Left ventricle myocardium inferior (tissue), 1 donor: ENCODE data around the gene KRT72. TPM values are rescaled to one million over a fixed set of nuclear protein-coding genes. Genes with fewer than 3 reads are reported as not detected.

Experiments
- DNase-seq: peaks from one replicate; pipeline ENCODE4 v3.0.0-alpha.2; 2020
- H3K27ac ChIP-seq: fragments of 200-600 bp; replicated peaks from 2 replicates; pipeline ENCODE4 v1.8.0; 2021
- H3K27me3 ChIP-seq: fragments of 200-600 bp; 2 replicates; pipeline ENCODE4 v1.8.0; 2021; ENCODE audit warnings: low read depth
- H3K36me3 ChIP-seq: fragments of 200-600 bp; 2 replicates; pipeline ENCODE4 v1.8.0; 2021
- H3K4me1 ChIP-seq: fragments of 200-600 bp; 2 replicates; pipeline ENCODE4 v1.8.0; 2021
- H3K4me3 ChIP-seq: fragments of 200-600 bp; 2 replicates; pipeline ENCODE4 v1.8.0; 2021; ENCODE audit warnings: mild to moderate bottlenecking, moderate library complexity
- H3K9me3 ChIP-seq: fragments of 200-600 bp; replicated peaks from 2 replicates; pipeline ENCODE4 v1.8.0; 2021
- intact Hi-C: fragments of 100-400 bp; cut with micrococcal nuclease; formaldehyde crosslinking; loops from one replicate; pipeline ENCODE4 v1.11.0; 2022
- total RNA-seq: library from RNA; stranded (reverse); fragmentation: NEBNext Ultra II Directional; extraction: Animal tissue kit (Norgen Biotek cat#: 25700); gene quantifications from one replicate; pipeline ENCODE4 v1.2.1, GENCODE V29; 2021
- TF ChIP-seq, protein P1 (sequence below): fragments of 200-600 bp; IDR thresholded peaks from 2 replicates; pipeline ENCODE4 v1.8.0; 2021; ENCODE audit warnings: antibody characterized with exemption, mild to moderate bottlenecking, borderline replicate concordance
- donor health status: DM: no; HTN: yes; CAD: no; lungs with severe emphysema.

Gene KRT72
- total RNA-seq, 1 donor from 2014 or later = not detected

GRCh38 chr12:52641468-52641867, 40.2 kb upstream of the KRT72 start:
- TF ChIP-seq, protein P1, sequence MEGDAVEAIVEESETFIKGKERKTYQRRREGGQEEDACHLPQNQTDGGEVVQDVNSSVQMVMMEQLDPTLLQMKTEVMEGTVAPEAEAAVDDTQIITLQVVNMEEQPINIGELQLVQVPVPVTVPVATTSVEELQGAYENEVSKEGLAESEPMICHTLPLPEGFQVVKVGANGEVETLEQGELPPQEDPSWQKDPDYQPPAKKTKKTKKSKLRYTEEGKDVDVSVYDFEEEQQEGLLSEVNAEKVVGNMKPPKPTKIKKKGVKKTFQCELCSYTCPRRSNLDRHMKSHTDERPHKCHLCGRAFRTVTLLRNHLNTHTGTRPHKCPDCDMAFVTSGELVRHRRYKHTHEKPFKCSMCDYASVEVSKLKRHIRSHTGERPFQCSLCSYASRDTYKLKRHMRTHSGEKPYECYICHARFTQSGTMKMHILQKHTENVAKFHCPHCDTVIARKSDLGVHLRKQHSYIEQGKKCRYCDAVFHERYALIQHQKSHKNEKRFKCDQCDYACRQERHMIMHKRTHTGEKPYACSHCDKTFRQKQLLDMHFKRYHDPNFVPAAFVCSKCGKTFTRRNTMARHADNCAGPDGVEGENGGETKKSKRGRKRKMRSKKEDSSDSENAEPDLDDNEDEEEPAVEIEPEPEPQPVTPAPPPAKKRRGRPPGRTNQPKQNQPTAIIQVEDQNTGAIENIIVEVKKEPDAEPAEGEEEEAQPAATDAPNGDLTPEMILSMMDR = no peak
- no peaks in the 10 kb centered on the region for H3K4me1 ChIP-seq
- no peak for DNase-seq
- peaks cover 53% of the 10 kb centered on the region for H3K27me3 ChIP-seq
- H3K27ac ChIP-seq = no peak overlapping the region
- H3K36me3 ChIP-seq = no peaks in the 10 kb centered on the region
- intact Hi-C loops = no loop called here
- H3K4me3 ChIP-seq = no peak overlapping the region
- no peaks in the 10 kb centered on the region for H3K9me3 ChIP-seq

GRCh38 chr12:52637299-52637698, 36.0 kb upstream of the KRT72 start:
- intact Hi-C loops = no loop called here
- TF ChIP-seq, protein P1 = no peak
- Histone ChIP-seq H3K27ac (no peak overlapping the region), H3K4me1 (peaks cover 4% of the 10 kb centered on the region), H3K9me3 (no peaks in the 10 kb centered on the region), H3K4me3 (no peak overlapping the region), H3K27me3 (peaks cover 43% of the 10 kb centered on the region), H3K36me3 (no peaks in the 10 kb centered on the region)
- DNase-seq = no peak

DNA sequence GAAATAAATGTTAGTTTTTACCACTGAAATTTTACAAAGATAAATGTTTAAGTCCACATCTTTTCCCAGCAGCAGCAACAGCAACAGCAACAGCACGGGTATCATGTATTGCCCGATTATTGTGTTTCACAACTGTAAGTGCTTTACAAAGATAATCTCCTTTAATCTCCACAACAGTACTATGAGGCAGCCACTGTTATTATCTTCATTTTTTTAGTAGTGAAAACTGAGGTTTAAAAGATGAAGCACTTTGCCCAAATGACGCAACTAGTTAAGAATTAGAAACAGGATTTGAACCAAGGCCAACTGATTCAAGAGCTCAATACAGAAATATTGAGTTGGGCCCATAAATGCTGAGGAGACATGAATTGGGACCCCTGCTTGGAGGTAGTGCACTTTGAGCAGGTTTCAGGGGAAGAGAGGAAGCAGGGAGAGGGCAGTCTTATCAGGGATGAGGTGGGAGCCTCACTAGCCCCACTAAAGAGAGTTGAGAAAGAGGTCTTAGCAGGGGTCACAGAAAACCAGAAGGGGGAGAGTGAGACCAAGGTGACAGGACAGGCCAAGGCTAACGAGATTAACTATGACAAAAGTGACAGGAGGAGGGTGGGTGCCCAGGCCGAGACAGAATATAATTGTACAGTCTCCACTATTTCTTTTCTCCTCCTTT, 35.5 kb upstream of the KRT72 start:
- Histone ChIP-seq H3K36me3 (no peaks in the 10 kb centered on the region), H3K9me3 (no peaks in the 10 kb centered on the region), H3K4me3 (no peak overlapping the region), H3K27me3 (peaks cover 37% of the 10 kb centered on the region), H3K27ac (no peak overlapping the region), H3K4me1 (peaks cover 4% of the 10 kb centered on the region)
- intact Hi-C loops = no loop called here
- TF ChIP-seq, protein P1 = no peak
- DNase-seq = no peak

GRCh38 chr12:52636189-52636588, 34.9 kb upstream of the KRT72 start:
- Histone ChIP-seq H3K27ac (no peak overlapping the region), H3K9me3 (no peaks in the 10 kb centered on the region), H3K36me3 (no peaks in the 10 kb centered on the region), H3K4me1 (peaks cover 4% of the 10 kb centered on the region), H3K4me3 (no peak overlapping the region), H3K27me3 (peaks cover 32% of the 10 kb centered on the region)
- intact Hi-C loops = no loop called here
- no peak for DNase-seq
- TF ChIP-seq, protein P1 = no peak

GRCh38 chr12:52634266-52635056, 33.2 kb upstream of the KRT72 start:
- intact Hi-C loops = no loop called here
- TF ChIP-seq, protein P1 = no peak
- no peak overlapping the region for H3K27ac ChIP-seq
- no peaks in the 10 kb centered on the region for H3K9me3 ChIP-seq
- peaks cover 4% of the 10 kb centered on the region for H3K4me1 ChIP-seq
- no peak overlapping the region for H3K4me3 ChIP-seq
- no peaks in the 10 kb centered on the region for H3K36me3 ChIP-seq
- peak; percentile 81 for DNase-seq
- H3K27me3 ChIP-seq = peaks cover 31% of the 10 kb centered on the region
